ENCODE results near the gene LSM4. TPM values are rescaled to one million over a fixed set of nuclear protein-coding genes. Genes with fewer than 3 reads are reported as not detected.

The LSM4 gene
- total and polyA plus RNA-seq, 10 of the 15 experiments (the other 5 are each of a cell fraction or from before 2014, with no cell fraction given): 12.6 to 652 (median 217) TPM

GRCh38 chr19:18311502-18312091 is 11.3 kb downstream of the LSM4 start:
- Histone ChIP-seq H3K79me2 (ENCODE audit: control insufficient read depth, insufficient read depth, low read length) (no peaks in the 10 kb centered on the region; the same call in 1 of the 2 replicates), H3K36me3 (ENCODE audit: control insufficient read depth in 2 of 2, insufficient read depth in 2 of 2, low read length in 1 of 2) (peaks cover 3 to 28% of the 10 kb centered on the region in 2 experiments; a peak in 3 of 4 replicates), H3K4me1 (ENCODE audit: control insufficient read depth, insufficient read depth, low read length) (peaks cover 14% of the 10 kb centered on the region), H3K9ac (ENCODE audit: control insufficient read depth, insufficient read depth, low read length) (no peak overlapping the region), H2AFZ (ENCODE audit: control insufficient read depth, low read depth, low read length) (no peak overlapping the region), H3K4me3 (no peak overlapping the region), H3K27ac (ENCODE audit: control insufficient read depth, insufficient read depth) (no peak overlapping the region), H4K20me1 (ENCODE audit: control insufficient read depth, insufficient read depth) (no peaks in the 10 kb centered on the region), H3K9me3 (replicated peaks; ENCODE audit: control insufficient read depth, insufficient read depth, low read length) (no peaks in the 10 kb centered on the region), H3K27me3 (replicated peaks in 1 of 2; ENCODE audit: control insufficient read depth in 2 of 2, insufficient read depth in 2 of 2, low read length in 1 of 2) (no peaks in the 10 kb centered on the region), H3K4me2 (ENCODE audit: control insufficient read depth, insufficient read depth) (no peak overlapping the region)
- no peak for DNase-seq (ENCODE audit: low read depth, low spot score)
- FAIRE-seq: no peak
- no peak for ATAC-seq
- ChIA-PET RAD21 (ENCODE audit: unreplicated experiment) (no interaction called here), POLR2A (no interaction called here), SMC1A (ENCODE audit: uncharacterized antibody, unreplicated experiment) (no interaction called here), CTCF (no interaction called here)
- BruUV-seq (replicated peaks): no TSS peak
- TF ChIP-seq DPF2 (IDR thresholded peaks at IDR 0.05): no peak
- no peak for TF ChIP-seq YY1 (IDR thresholded peaks at IDR 0.05; ENCODE audit: low read depth, low read length)
- no peak for TF ChIP-seq SMC3 (IDR thresholded peaks at IDR 0.05; ENCODE audit: borderline replicate concordance, low read length)
- TF ChIP-seq CHD4 (IDR thresholded peaks at IDR 0.05): no peak
- WGBS (ENCODE audit: insufficient coverage, insufficient replicate concordance, low lambda C conversion rate, missing lambda C conversion rate): 88% methylated on average over 22 of the region's 22 CpGs
- intact Hi-C loops (cut with micrococcal nuclease; ENCODE audit: unreplicated experiment): no loop called here
- in situ Hi-C loops (cut with MboI): no loop called here

- no peak for ATAC-seq
- 0 out of 2 replicates have a peak, but pooled peaks have one; percentile 13 for TF ChIP-seq POLR2A (IDR thresholded peaks at IDR 0.05; ENCODE audit: low read depth, low read length)
- TF ChIP-seq DPF2 (IDR thresholded peaks at IDR 0.05): no peak
- no peak for TF ChIP-seq ZNF592 (IDR thresholded peaks at IDR 0.05)
- Histone ChIP-seq H3K27ac (ENCODE audit: control insufficient read depth, insufficient read depth) (no peak overlapping the region), H3K36me3 (ENCODE audit: control insufficient read depth in 2 of 2, insufficient read depth in 2 of 2, low read length in 1 of 2) (peaks cover 6 to 30% of the 10 kb centered on the region in 2 experiments; a peak in 3 of 4 replicates), H2AFZ (ENCODE audit: control insufficient read depth, low read depth, low read length) (no peak overlapping the region), H3K4me1 (ENCODE audit: control insufficient read depth, insufficient read depth, low read length) (peaks cover 16% of the 10 kb centered on the region), H3K79me2 (ENCODE audit: control insufficient read depth, insufficient read depth, low read length) (no peaks in the 10 kb centered on the region; the same call in 1 of the 2 replicates), H3K27me3 (replicated peaks in 1 of 2; ENCODE audit: control insufficient read depth in 2 of 2, insufficient read depth in 2 of 2, low read length in 1 of 2) (no peaks in the 10 kb centered on the region), H4K20me1 (ENCODE audit: control insufficient read depth, insufficient read depth) (no peaks in the 10 kb centered on the region), H3K4me2 (ENCODE audit: control insufficient read depth, insufficient read depth) (no peak overlapping the region), H3K4me3 (no peak overlapping the region), H3K9ac (ENCODE audit: control insufficient read depth, insufficient read depth, low read length) (no peak overlapping the region), H3K9me3 (replicated peaks; ENCODE audit: control insufficient read depth, insufficient read depth, low read length) (no peaks in the 10 kb centered on the region)
- no peak for DNase-seq (ENCODE audit: low read depth, low spot score)
- intact Hi-C loops (cut with micrococcal nuclease; ENCODE audit: unreplicated experiment) (no loop called here), in situ Hi-C loops (cut with MboI) (no loop called here)
- BruUV-seq (replicated peaks): no TSS peak
- ChIA-PET SMC1A (ENCODE audit: uncharacterized antibody, unreplicated experiment) (no interaction called here), RAD21 (ENCODE audit: unreplicated experiment) (no interaction called here), CTCF (no interaction called here), POLR2A (no interaction called here)
- no peak for FAIRE-seq
- WGBS (ENCODE audit: insufficient coverage, insufficient replicate concordance, low lambda C conversion rate, missing lambda C conversion rate): 92% methylated on average over 11 of the region's 13 CpGs
These were observed 11.9 kb downstream of the LSM4 start for GRCh38 chr19:18310966-18311365.
